Endothelial cell of umbilical vein (primary cell): ENCODE measurements around the gene PDCD1. TPM values are rescaled to one million over a fixed set of nuclear protein-coding genes. Genes with fewer than 3 reads are reported as not detected.

Experiments
- BruUV-seq: library from RNA; stranded (reverse); fragments of 400-500 nt; replicated peaks from 2 replicates; lab custom pipeline; 2021; lab: Mats Ljungman, UMichigan
- CTCF ChIA-PET: fragments of 300-600, 350-600 bp; sonication (Branson Sonifier 250); formaldehyde crosslinking; loops from one replicate; lab custom pipeline; 2021; ENCODE audit warnings: antibody characterized with exemption, inconsistent platforms; lab: Charles Lee
- POLR2A ChIA-PET: fragments of 300-600, 350-600 bp; sonication (Branson Sonifier 250); formaldehyde crosslinking; loops from one replicate; lab custom pipeline; 2021; ENCODE audit warnings: antibody characterized with exemption, inconsistent platforms; lab: Charles Lee
- DNase-seq: peaks from one replicate; pipeline ENCODE4 v3.0.0-alpha.2; 2011; ENCODE audit warnings: low read depth, low spot score
- FAIRE-seq: peaks from 2 replicates; lab custom pipeline; 2011; peaks lifted over from hg19 to GRCh38; lab: Jason Lieb, UNC
- H2AFZ ChIP-seq: 2 replicates; pipeline ENCODE4 v1.6.0; 2012; ENCODE audit warnings: low read depth, low read length, control low read depth, inconsistent platforms
- H3K27ac ChIP-seq: 2 replicates; pipeline ENCODE4 v1.5.1; 2011; ENCODE audit warnings: low read depth, mild to moderate bottlenecking, control low read depth, low read length, moderate library complexity; ENCODE audit not compliant: insufficient read depth
- H3K27me3 ChIP-seq, 2 experiments: 2 replicates each; pipeline versions ENCODE4 v1.6.0 to v1.6.1; 2011; ENCODE audit warnings: low read length in 2 of 2, mixed read lengths in 1 of 2; ENCODE audit not compliant: control insufficient read depth in 2 of 2, insufficient read depth in 2 of 2
- H3K36me3 ChIP-seq, 2 experiments: 2 replicates in 1 of 2; 3 replicates in 1 of 2; pipeline ENCODE4 v1.5.1; 2011; ENCODE audit warnings: low read length in 2 of 2, mild to moderate bottlenecking in 1 of 2, moderate library complexity in 1 of 2; ENCODE audit not compliant: control insufficient read depth in 2 of 2, insufficient read depth in 2 of 2; ENCODE audit errors: extremely low read depth in 1 of 2
- H3K4me1 ChIP-seq: 3 replicates; pipeline ENCODE4 v1.5.1; 2011; ENCODE audit warnings: mild to moderate bottlenecking, low read length; ENCODE audit not compliant: control insufficient read depth, insufficient read depth; ENCODE audit errors: extremely low read depth
- H3K4me2 ChIP-seq: 2 replicates; pipeline ENCODE4 v1.6.1; 2011; ENCODE audit warnings: low read length, control low read depth, mixed read lengths; ENCODE audit not compliant: insufficient read depth
- H3K4me3 ChIP-seq, 3 experiments: fragments of 200-600 bp in 1 of 3; sonication (generic), shearing (Covaris generic) in 1 of 3; replicated peaks in 1 of 3; 2 replicates each; pipeline ENCODE4 v1.5.1; 2011 to 2016; ENCODE audit warnings: control low read depth in 3 of 3, low read length in 3 of 3, mild to moderate bottlenecking in 2 of 3, inconsistent platforms in 1 of 3, low read depth in 1 of 3, moderate library complexity in 1 of 3; ENCODE audit not compliant: insufficient read depth in 1 of 3
- H3K79me2 ChIP-seq: 2 replicates; pipeline ENCODE4 v1.6.0; 2012; ENCODE audit warnings: low read length, inconsistent platforms; ENCODE audit not compliant: control insufficient read depth, insufficient read depth
- H3K9ac ChIP-seq: replicated peaks from 2 replicates; pipeline ENCODE3; 2011; ENCODE audit warnings: low read length, control low read depth; ENCODE audit not compliant: insufficient read depth; ENCODE audit errors: extremely low read depth
- H3K9me1 ChIP-seq: replicated peaks from 3 replicates; pipeline ENCODE4 v1.6.0; 2011; ENCODE audit warnings: mild to moderate bottlenecking, low read length; ENCODE audit not compliant: control insufficient read depth, insufficient read depth; ENCODE audit errors: extremely low read depth
- H3K9me3 ChIP-seq: replicated peaks from 2 replicates; pipeline ENCODE4 v1.5.1; 2012; ENCODE audit warnings: low read length, inconsistent platforms; ENCODE audit not compliant: control insufficient read depth, insufficient read depth
- H4K20me1 ChIP-seq: replicated peaks from 2 replicates; pipeline ENCODE3; 2011; ENCODE audit warnings: mild to moderate bottlenecking, low read length; ENCODE audit not compliant: control insufficient read depth, insufficient read depth; ENCODE audit errors: extremely low read depth
- EZH2 ChIP-seq: IDR thresholded peaks from 2 replicates; pipeline ENCODE4 v1.6.1; 2012; ENCODE audit warnings: borderline replicate concordance, low read depth, mild to moderate bottlenecking, moderate library complexity, low read length, inconsistent platforms; ENCODE audit not compliant: severe bottlenecking
- FOS ChIP-seq: IDR thresholded peaks from 2 replicates; pipeline ENCODE4 v1.6.1; 2011; ENCODE audit warnings: mild to moderate bottlenecking, low read length, moderate library complexity, borderline replicate concordance; ENCODE audit not compliant: insufficient read depth
- GATA2 ChIP-seq: IDR thresholded peaks from 2 replicates; pipeline ENCODE4 v1.7.0; 2011; ENCODE audit warnings: low read depth, mild to moderate bottlenecking, moderate library complexity, mixed read lengths, low read length; ENCODE audit not compliant: insufficient read length, insufficient read depth
- JUN ChIP-seq: IDR thresholded peaks from 2 replicates; pipeline ENCODE4 v1.6.1; 2011; ENCODE audit warnings: borderline replicate concordance, low read depth; ENCODE audit not compliant: insufficient read length, insufficient read depth
- MAX ChIP-seq: IDR thresholded peaks from 2 replicates; pipeline ENCODE4 v1.6.1; 2011; ENCODE audit not compliant: insufficient read depth, insufficient read length
- MYC ChIP-seq: IDR thresholded peaks from one replicate; pipeline ENCODE4 v1.6.1; 2011; ENCODE audit warnings: mild to moderate bottlenecking, low read depth, low read length
- POLR2A ChIP-seq: IDR thresholded peaks from 2 replicates; pipeline ENCODE4 v1.6.1; 2012; ENCODE audit warnings: low read depth, mild to moderate bottlenecking, control low read depth, low read length
- POLR2AphosphoS5 ChIP-seq: IDR thresholded peaks from 2 replicates; pipeline ENCODE4 v1.6.1; 2012; ENCODE audit warnings: low read depth, mild to moderate bottlenecking, control low read depth, low read length, moderate library complexity; ENCODE audit not compliant: insufficient read depth
- dilution Hi-C: fragments of 300-500 bp; cut with MboI; formaldehyde crosslinking; loops from one replicate; pipeline ENCODE4 v1.15.0; 2019; ENCODE audit warnings: low sequenced_read_pairs; ENCODE audit not compliant: extremely low pct_ligation_motif_present
- intact Hi-C: fragments of 100-400 bp; cut with micrococcal nuclease; formaldehyde crosslinking; loops from one replicate; pipeline ENCODE4 v1.10.0; 2022
- polyA plus RNA-seq, 4 experiments: library from polyadenylated mRNA; depleted of rRNA in 3 of 4; stranded (reverse) in 3 of 4; unstranded in 1 of 4; fragments of >200 nt; gene quantifications; 2 replicates each; pipeline versions ENCODE4 v1.2.1 to v1.2.3, GENCODE V29; 2011 to 2012; ENCODE audit warnings: missing spikeins in 1 of 4
- total RNA-seq: library from RNA; stranded (reverse); gene quantifications from 2 replicates; pipeline ENCODE4 v1.2.3, GENCODE V29; 2021
- TF ChIP-seq, protein P1 (sequence below), 2 donors: IDR thresholded peaks; 1 replicate in 1 of 2; 2 replicates in 1 of 2; pipeline ENCODE4 v1.5.1; 2011; ENCODE audit warnings: low read length in 2 of 2, mild to moderate bottlenecking in 2 of 2, moderate library complexity in 2 of 2, control low read depth in 1 of 2, inconsistent platforms in 1 of 2, low read depth in 1 of 2; ENCODE audit not compliant: insufficient read depth in 1 of 2; ENCODE audit errors: extremely low read depth in 1 of 2

PDCD1 gene
- total and polyA plus RNA-seq, 2 donors (not counting 3 experiments of a cell fraction or from before 2014, with no cell fraction given), result not detected

DNA sequence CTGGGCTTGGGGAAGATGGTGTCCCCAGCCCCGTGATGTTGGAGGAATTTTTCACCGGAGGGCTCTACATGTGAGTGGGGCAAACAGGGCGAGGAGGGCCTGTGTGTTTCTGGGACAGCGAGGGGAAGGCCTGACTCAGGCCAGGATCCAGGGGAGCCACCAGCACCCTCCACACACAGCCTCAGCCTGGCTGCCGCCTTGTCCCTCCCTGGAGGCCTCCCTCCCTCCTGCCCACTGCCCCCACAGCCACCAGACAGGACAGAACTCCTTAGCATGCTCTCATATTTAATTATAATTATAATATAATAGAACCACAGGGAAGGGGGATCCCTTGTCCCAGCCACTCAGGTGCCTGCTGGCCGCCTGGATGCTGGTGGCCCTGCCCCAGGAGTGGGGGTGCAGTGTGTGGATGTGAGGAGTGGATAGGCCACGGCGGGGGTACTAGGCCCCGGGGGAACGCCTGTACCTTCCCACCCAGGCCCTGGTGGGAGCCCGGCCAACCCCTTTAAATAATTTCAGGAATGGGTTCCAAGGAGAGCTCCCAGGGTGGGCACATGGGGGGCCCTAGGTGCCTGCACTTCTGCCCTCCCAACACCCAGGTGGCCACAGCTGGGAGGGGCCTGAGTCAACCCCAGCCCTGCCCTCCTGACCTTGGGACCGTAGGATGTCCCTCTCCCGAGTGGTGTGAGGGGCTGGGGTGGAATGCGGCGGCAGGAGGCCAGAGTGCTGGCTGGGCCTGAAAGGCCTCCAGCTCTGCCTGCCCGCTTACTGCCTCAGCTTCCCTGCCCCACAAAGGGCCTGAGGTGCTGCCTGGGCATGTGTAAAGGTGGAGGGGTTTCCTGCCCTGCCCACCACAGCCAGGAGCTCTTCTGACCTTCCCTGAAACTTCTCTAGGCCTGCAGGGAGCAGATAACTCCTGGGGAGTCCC, 8.8 kb downstream of the PDCD1 start:
- POLR2A ChIA-PET, result no interaction called here
- H3K9ac ChIP-seq, result no peak overlapping the region
- dilution Hi-C loops, result no loop called here

More for the DNA sequence above, 8.8 kb downstream of the PDCD1 start:
- CTCF ChIA-PET, result interaction anchor here (0.7 to 1.2 kb wide), 2 partner anchors 10 to 11 kb away, joined by 3 read pairs; no protein-coding TSS in a partner anchor
- Histone ChIP-seq H3K79me2 (no peaks in the 10 kb centered on the region), H3K4me1 (no peaks in the 10 kb centered on the region), H3K9me1 (no peaks in the 10 kb centered on the region), H3K9me3 (no peaks in the 10 kb centered on the region), H3K4me3 (no peak overlapping the region), H3K4me2 (no peak overlapping the region), H2AFZ (no peak overlapping the region), H3K27ac (no peak overlapping the region), H3K36me3 (no peaks in the 10 kb centered on the region), H4K20me1 (no peaks in the 10 kb centered on the region), H3K27me3 (peaks cover 0 to 4% of the 10 kb centered on the region in 2 experiments)
- no peak for DNase-seq
- TF ChIP-seq POLR2A (no peak), MAX (no peak), MYC (no peak), EZH2 (no peak), GATA2 (no peak), FOS (no peak), POLR2AphosphoS5 (no peak), JUN (no peak)
- TF ChIP-seq, protein P1, sequence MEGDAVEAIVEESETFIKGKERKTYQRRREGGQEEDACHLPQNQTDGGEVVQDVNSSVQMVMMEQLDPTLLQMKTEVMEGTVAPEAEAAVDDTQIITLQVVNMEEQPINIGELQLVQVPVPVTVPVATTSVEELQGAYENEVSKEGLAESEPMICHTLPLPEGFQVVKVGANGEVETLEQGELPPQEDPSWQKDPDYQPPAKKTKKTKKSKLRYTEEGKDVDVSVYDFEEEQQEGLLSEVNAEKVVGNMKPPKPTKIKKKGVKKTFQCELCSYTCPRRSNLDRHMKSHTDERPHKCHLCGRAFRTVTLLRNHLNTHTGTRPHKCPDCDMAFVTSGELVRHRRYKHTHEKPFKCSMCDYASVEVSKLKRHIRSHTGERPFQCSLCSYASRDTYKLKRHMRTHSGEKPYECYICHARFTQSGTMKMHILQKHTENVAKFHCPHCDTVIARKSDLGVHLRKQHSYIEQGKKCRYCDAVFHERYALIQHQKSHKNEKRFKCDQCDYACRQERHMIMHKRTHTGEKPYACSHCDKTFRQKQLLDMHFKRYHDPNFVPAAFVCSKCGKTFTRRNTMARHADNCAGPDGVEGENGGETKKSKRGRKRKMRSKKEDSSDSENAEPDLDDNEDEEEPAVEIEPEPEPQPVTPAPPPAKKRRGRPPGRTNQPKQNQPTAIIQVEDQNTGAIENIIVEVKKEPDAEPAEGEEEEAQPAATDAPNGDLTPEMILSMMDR (IDR thresholded peaks at IDR 0.05; ENCODE audit: extremely low read depth in 1 of 2, insufficient read depth in 1 of 2, low read depth in 1 of 2, low read length in 2 of 2), result no peak
- FAIRE-seq, result no peak
- intact Hi-C loops, result no loop called here
- BruUV-seq, result no TSS peak
